HepG2 (cell line): ENCODE measurements around the gene NPTXR. TPM values are rescaled to one million over a fixed set of nuclear protein-coding genes. Genes with fewer than 3 reads are reported as not detected.

Source experiments
- ATF3 ChIP-seq: sonication (generic); formaldehyde crosslinking; IDR thresholded peaks from 2 replicates; pipeline ENCODE4 v1.4.0; 2020; ENCODE audit warnings: missing genetic modification reagents
- FIP1L1 ChIP-seq: fragments of 200-400 bp; formaldehyde crosslinking; IDR thresholded peaks from 2 replicates; pipeline ENCODE4 v1.6.1; 2018; ENCODE audit warnings: low read depth, mild to moderate bottlenecking, low read length, moderate library complexity, borderline replicate concordance; ENCODE audit not compliant: insufficient read depth
- KDM4B ChIP-seq: sonication (generic); formaldehyde crosslinking; IDR thresholded peaks from 2 replicates; pipeline ENCODE4 v1.4.0; 2020; ENCODE audit warnings: missing genetic modification reagents
- MAX ChIP-seq: IDR thresholded peaks from 2 replicates; pipeline ENCODE4 v1.6.1; 2012; ENCODE audit warnings: inconsistent platforms
- MXI1 ChIP-seq: IDR thresholded peaks from 3 replicates; pipeline ENCODE4 v1.6.1; 2012; ENCODE audit warnings: low read depth, low read length, inconsistent platforms, borderline replicate concordance
- REST ChIP-seq, 2 experiments: IDR thresholded peaks; 2 replicates each; pipeline ENCODE4 v1.6.1; 2011 to 2012; ENCODE audit warnings: low read length in 2 of 2, borderline replicate concordance in 1 of 2, low read depth in 1 of 2, mild to moderate bottlenecking in 1 of 2, moderate library complexity in 1 of 2
- SALL1 ChIP-seq: sonication (generic); formaldehyde crosslinking; IDR thresholded peaks from 2 replicates; pipeline ENCODE4 v1.8.0; 2022; ENCODE audit warnings: mild to moderate bottlenecking, missing genetic modification reagents
- TBP ChIP-seq: sonication (generic); formaldehyde crosslinking; IDR thresholded peaks from 2 replicates; pipeline ENCODE4 v1.5.0; 2020; ENCODE audit warnings: missing genetic modification reagents
- ZBTB44 ChIP-seq: sonication (generic); formaldehyde crosslinking; IDR thresholded peaks from 2 replicates; pipeline ENCODE4 v1.4.0; 2020; ENCODE audit warnings: missing genetic modification reagents
- ZFY ChIP-seq: sonication (generic); formaldehyde crosslinking; IDR thresholded peaks from 2 replicates; pipeline ENCODE4 v1.4.0; 2020; ENCODE audit warnings: missing genetic modification reagents
- ZNF12 ChIP-seq: sonication (generic); formaldehyde crosslinking; IDR thresholded peaks from 2 replicates; pipeline ENCODE4 v1.5.0; 2020; ENCODE audit warnings: missing genetic modification reagents
- ZNF280D ChIP-seq: sonication (generic); formaldehyde crosslinking; IDR thresholded peaks from 2 replicates; pipeline ENCODE4 v1.5.1; 2020; ENCODE audit warnings: mild to moderate bottlenecking, missing genetic modification reagents
- ZNF281 ChIP-seq: sonication (generic); formaldehyde crosslinking; IDR thresholded peaks from 2 replicates; pipeline ENCODE4 v1.4.0; 2020; ENCODE audit warnings: missing genetic modification reagents, borderline replicate concordance
- ZNF30 ChIP-seq: sonication (generic); formaldehyde crosslinking; IDR thresholded peaks from 2 replicates; pipeline ENCODE4 v1.5.0; 2020; ENCODE audit warnings: mild to moderate bottlenecking, missing genetic modification reagents
- ZNF740 ChIP-seq: sonication (generic); formaldehyde crosslinking; IDR thresholded peaks from 2 replicates; pipeline ENCODE4 v1.4.0; 2020; ENCODE audit warnings: missing genetic modification reagents
- polyA plus RNA-seq, 8 experiments: library from polyadenylated mRNA; depleted of rRNA in 3 of 8; stranded (reverse) in 7 of 8; unstranded in 1 of 8; fragments of >200 nt; fragmentation: Illumina TruSeq in 4 of 8; extraction: Trizol in 4 of 8; gene quantifications; 2 replicates each; pipeline versions ENCODE4 v1.2.1 to v1.2.3, GENCODE V29; 2011 to 2016; ENCODE audit warnings: low read depth in 4 of 8, missing spikeins in 1 of 8, mixed read lengths in 1 of 8; ENCODE audit not compliant: insufficient read depth in 1 of 8
- total RNA-seq, 5 experiments: library from RNA; depleted of rRNA; stranded (reverse); fragments of >200 nt; fragmentation: Illumina TruSeq; extraction: Trizol; gene quantifications; 2 replicates each; pipeline ENCODE4 v1.2.3, GENCODE V29; 2016; ENCODE audit warnings: low read depth in 1 of 5

Gene NPTXR
- total and polyA plus RNA-seq, 2 of the 13 experiments (the other 11 are each of a cell fraction or from before 2014, with no cell fraction given): 2.6 to 4.8 TPM

- no peak for TF ChIP-seq ZNF281
- TF ChIP-seq ZNF12 (CRISPR knock-in tag): no peak
- TF ChIP-seq ZNF280D: no peak
- no peak for TF ChIP-seq ZNF740 (CRISPR knock-in tag)
- TF ChIP-seq ATF3 (CRISPR knock-in tag): 0 out of 2 replicates have a peak, but pooled peaks have one; percentile 17
- TF ChIP-seq ZBTB44 (CRISPR knock-in tag): no peak
- TF ChIP-seq FIP1L1: no peak
- TF ChIP-seq TBP (CRISPR knock-in tag): no peak
- no peak for TF ChIP-seq ZNF30 (CRISPR knock-in tag)
- TF ChIP-seq REST (IDR thresholded peaks at IDR 0.05; ENCODE audit: borderline replicate concordance in 1 of 2, low read depth in 1 of 2, low read length in 2 of 2): no peak
- TF ChIP-seq SALL1 (CRISPR knock-in tag): no peak
- peak; percentile 4; the same call in 1 of the 2 replicates for TF ChIP-seq ZFY (CRISPR knock-in tag)
- TF ChIP-seq MXI1: peak; percentile 37; the same call in 1 of the 3 replicates
- no peak for TF ChIP-seq KDM4B
- 0 out of 2 replicates have a peak, but pooled peaks have one; percentile 49 for TF ChIP-seq MAX
Measured at GRCh38 chr22:38872172-38872830, 28.5 kb upstream of the NPTXR start, which contains the start of gene CBX6 (continued).
